HEK293 (cell line): ENCODE data around the gene EDEM1.

Experiments
- CTCF ChIA-PET: fragments of 350-600 bp; formaldehyde crosslinking; extraction: SDS; loops from one replicate; lab custom pipeline; 2021; ENCODE audit warnings: antibody characterized with exemption; lab: Yijun Ruan, JAX
- POLR2A ChIA-PET: fragments of 300-600 bp; formaldehyde crosslinking; extraction: SDS; loops from one replicate; lab custom pipeline; 2020; ENCODE audit warnings: antibody characterized with exemption, inconsistent platforms; lab: Yijun Ruan, JAX
- H3K27ac ChIP-seq: fragments of 200-500 bp; sonication (Bioruptor generic); 2 replicates; pipeline ENCODE4 v1.5.1; 2014; ENCODE audit warnings: low read depth, low read length, control low read depth, inconsistent platforms; ENCODE audit errors: extremely low read depth
- H3K36me3 ChIP-seq, 2 experiments: fragments of 200-500 bp in 1 of 2; sonication (Bioruptor generic) in 1 of 2; 1 replicate in 1 of 2; 2 replicates in 1 of 2; pipeline ENCODE4 v1.5.1; 2014 to 2017; ENCODE audit warnings: inconsistent platforms in 2 of 2, low read length in 2 of 2; ENCODE audit not compliant: control insufficient read depth in 2 of 2, insufficient read depth in 1 of 2
- H3K4me1 ChIP-seq: fragments of 200-500 bp; sonication (Bioruptor generic); 2 replicates; pipeline ENCODE4 v1.5.1; 2014; ENCODE audit warnings: mild to moderate bottlenecking, low read length, inconsistent platforms; ENCODE audit not compliant: control insufficient read depth, insufficient read depth
- H3K4me3 ChIP-seq: 2 replicates; pipeline ENCODE4 v1.5.1; 2011; ENCODE audit warnings: low read depth, mild to moderate bottlenecking, control low read depth, low read length, moderate library complexity
- H3K9me3 ChIP-seq: fragments of 200-500 bp; sonication (Bioruptor generic); 2 replicates; pipeline ENCODE4 v1.5.1; 2014; ENCODE audit warnings: low read depth, low read length, inconsistent platforms; ENCODE audit not compliant: control insufficient read depth, insufficient read depth
- EGR2 ChIP-seq: fragments of 450-650 bp; formaldehyde crosslinking; IDR thresholded peaks from 2 replicates; pipeline ENCODE4 v1.5.1; 2016; ENCODE audit warnings: low read depth, missing biosample characterization, missing genetic modification characterization
- FEZF1 ChIP-seq: fragments of 450-650 bp; formaldehyde crosslinking; IDR thresholded peaks from 2 replicates; pipeline ENCODE4 v1.5.1; 2016; ENCODE audit warnings: missing biosample characterization, missing genetic modification characterization
- GLIS1 ChIP-seq: fragments of 450-650 bp; formaldehyde crosslinking; IDR thresholded peaks from 2 replicates; pipeline ENCODE4 v1.5.1; 2016; ENCODE audit warnings: missing biosample characterization, missing genetic modification characterization
- ZBTB48 ChIP-seq: fragments of 450-650 bp; formaldehyde crosslinking; IDR thresholded peaks from 2 replicates; pipeline ENCODE4 v1.5.1; 2016; ENCODE audit warnings: missing biosample characterization, missing genetic modification characterization
- ZEB2 ChIP-seq: fragments of 450-650 bp; formaldehyde crosslinking; IDR thresholded peaks from 2 replicates; pipeline ENCODE4 v1.5.1; 2016; ENCODE audit warnings: missing biosample characterization, missing genetic modification characterization
- ZFHX2 ChIP-seq: fragments of 450-650 bp; formaldehyde crosslinking; conservative IDR thresholded peaks from 2 replicates; pipeline ENCODE4 v1.5.1; 2016; ENCODE audit warnings: missing biosample characterization, missing genetic modification characterization
- ZNF211 ChIP-seq: fragments of 450-650 bp; formaldehyde crosslinking; IDR thresholded peaks from 2 replicates; pipeline ENCODE4 v1.5.1; 2016; ENCODE audit warnings: low read depth, missing biosample characterization, missing genetic modification characterization
- ZNF558 ChIP-seq: fragments of 450-650 bp; formaldehyde crosslinking; IDR thresholded peaks from 2 replicates; pipeline ENCODE4 v1.5.1; 2016; ENCODE audit warnings: missing biosample characterization, missing genetic modification characterization
- ZNF561 ChIP-seq: fragments of 450-650 bp; IDR thresholded peaks from 2 replicates; pipeline ENCODE4 v1.5.1; 2018; ENCODE audit warnings: missing biosample characterization, missing genetic modification characterization, borderline replicate concordance
- ZNF629 ChIP-seq: fragments of 450-650 bp; formaldehyde crosslinking; IDR thresholded peaks from 2 replicates; pipeline ENCODE4 v1.5.1; 2017; ENCODE audit warnings: missing biosample characterization, missing genetic modification characterization
- ZNF660 ChIP-seq: fragments of 450-650 bp; IDR thresholded peaks from 2 replicates; pipeline ENCODE4 v1.5.1; 2018; ENCODE audit warnings: missing biosample characterization, mild to moderate bottlenecking, missing genetic modification characterization
- ZNF768 ChIP-seq: fragments of 450-650 bp; formaldehyde crosslinking; IDR thresholded peaks from 2 replicates; pipeline ENCODE4 v1.5.1; 2018; ENCODE audit warnings: missing biosample characterization, mild to moderate bottlenecking, missing genetic modification characterization
- ZNF830 ChIP-seq: fragments of 450-650 bp; IDR thresholded peaks from 2 replicates; pipeline ENCODE4 v1.5.0; 2018; ENCODE audit warnings: missing biosample characterization, missing genetic modification characterization, low read depth, mild to moderate bottlenecking, moderate library complexity
- TF ChIP-seq, protein P1 (sequence below): fragments of 450-650 bp; formaldehyde crosslinking; IDR thresholded peaks from 2 replicates; pipeline ENCODE4 v1.5.1; 2016; ENCODE audit warnings: missing biosample characterization, missing genetic modification characterization
- TF ChIP-seq, protein P2 (sequence below): fragments of 450-650 bp; formaldehyde crosslinking; IDR thresholded peaks from 2 replicates; pipeline ENCODE4 v1.5.1; 2016; ENCODE audit warnings: missing biosample characterization, missing genetic modification characterization
- TF ChIP-seq, protein P3 (sequence below): fragments of 450-650 bp; formaldehyde crosslinking; IDR thresholded peaks from 2 replicates; pipeline ENCODE4 v1.5.1; 2017; ENCODE audit warnings: missing biosample characterization, missing genetic modification characterization
- TF ChIP-seq, protein P4 (sequence below): fragments of 450-650 bp; formaldehyde crosslinking; IDR thresholded peaks from 2 replicates; pipeline ENCODE4 v1.5.1; 2016; ENCODE audit warnings: missing biosample characterization, missing genetic modification characterization
- TF ChIP-seq, protein P5 (sequence below): fragments of 450-650 bp; formaldehyde crosslinking; IDR thresholded peaks from 2 replicates; pipeline ENCODE4 v1.5.1; 2017; ENCODE audit warnings: missing biosample characterization, missing genetic modification characterization

Gene EDEM1

DNA sequence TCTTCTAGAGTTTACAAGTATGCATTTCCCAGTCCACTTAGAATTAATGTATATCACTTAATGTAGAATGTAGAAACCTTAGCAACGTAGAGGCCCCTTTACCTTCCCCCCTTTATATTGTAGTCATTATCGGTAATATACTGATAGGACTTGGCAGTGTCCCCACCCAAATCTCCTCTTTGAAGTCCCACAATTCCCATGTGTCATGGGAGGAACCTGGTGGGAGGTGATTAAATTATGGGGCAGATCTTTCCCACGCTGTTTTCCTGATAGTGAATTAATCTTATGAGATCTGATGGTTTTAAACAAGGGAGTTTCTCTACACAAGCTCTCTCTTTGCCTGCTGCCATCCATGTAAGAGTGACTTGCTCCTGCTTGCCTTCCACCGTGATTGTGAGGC, 34.4 kb upstream of the EDEM1 start (continued):
- TF ChIP-seq, protein P1, sequence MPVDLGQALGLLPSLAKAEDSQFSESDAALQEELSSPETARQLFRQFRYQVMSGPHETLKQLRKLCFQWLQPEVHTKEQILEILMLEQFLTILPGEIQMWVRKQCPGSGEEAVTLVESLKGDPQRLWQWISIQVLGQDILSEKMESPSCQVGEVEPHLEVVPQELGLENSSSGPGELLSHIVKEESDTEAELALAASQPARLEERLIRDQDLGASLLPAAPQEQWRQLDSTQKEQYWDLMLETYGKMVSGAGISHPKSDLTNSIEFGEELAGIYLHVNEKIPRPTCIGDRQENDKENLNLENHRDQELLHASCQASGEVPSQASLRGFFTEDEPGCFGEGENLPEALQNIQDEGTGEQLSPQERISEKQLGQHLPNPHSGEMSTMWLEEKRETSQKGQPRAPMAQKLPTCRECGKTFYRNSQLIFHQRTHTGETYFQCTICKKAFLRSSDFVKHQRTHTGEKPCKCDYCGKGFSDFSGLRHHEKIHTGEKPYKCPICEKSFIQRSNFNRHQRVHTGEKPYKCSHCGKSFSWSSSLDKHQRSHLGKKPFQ = no peak
- TF ChIP-seq ZEB2 (tag by site-specific recombination) = no peak

DNA sequence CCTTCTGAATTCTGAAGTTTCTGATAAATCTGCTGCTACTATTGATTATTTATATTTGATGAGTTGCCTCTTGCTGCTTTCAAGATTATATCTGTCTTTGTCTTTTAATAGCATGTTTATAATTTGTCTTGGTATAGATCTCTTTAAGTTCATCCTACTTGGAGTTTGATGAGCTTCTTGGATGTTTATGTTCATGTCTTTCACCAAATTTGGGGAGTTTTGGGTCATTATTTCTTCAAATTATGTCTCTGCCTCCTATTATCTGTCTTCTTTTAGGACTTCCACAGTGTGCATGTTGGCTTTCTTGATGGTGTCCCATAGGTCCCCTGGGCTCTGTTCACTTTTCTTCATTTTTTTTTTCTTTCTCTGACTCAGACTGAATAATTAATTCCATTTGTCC, 32.3 kb upstream of the EDEM1 start:
- ChIA-PET POLR2A (no interaction called here), CTCF (interaction anchor here (0.6 kb wide), 1 partner anchor 434 kb away, joined by 3 read pairs; no protein-coding TSS in a partner anchor)
- Histone ChIP-seq H3K36me3 (no peaks in the 10 kb centered on the region), H3K9me3 (no peaks in the 10 kb centered on the region), H3K4me1 (peaks cover 4% of the 10 kb centered on the region), H3K27ac (no peak overlapping the region), H3K4me3 (no peak overlapping the region)
- peak; percentile 96 for TF ChIP-seq ZNF558 (tag by site-specific recombination)
- no peak for TF ChIP-seq ZNF561 (tag by site-specific recombination)

DNA sequence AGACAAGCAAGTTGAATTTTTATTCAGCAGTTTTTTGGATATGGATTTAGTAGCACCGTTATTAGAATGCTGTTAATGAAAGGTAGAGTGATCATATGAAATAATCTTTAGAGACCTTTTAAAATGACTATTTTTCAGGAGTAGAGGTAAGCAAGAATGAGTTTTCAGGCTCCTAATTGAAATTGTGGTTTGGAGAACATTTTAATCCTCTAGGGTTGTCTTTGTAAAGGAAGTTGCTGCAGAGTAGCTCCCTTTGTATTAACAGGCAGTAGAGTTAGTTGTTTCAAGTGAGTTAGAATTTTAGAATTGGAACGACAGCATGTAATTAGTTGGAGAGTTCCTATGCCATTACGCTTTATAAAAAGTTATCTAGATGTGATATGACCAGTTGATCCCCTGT, 27.2 kb upstream of the EDEM1 start:
- Histone ChIP-seq H3K27ac (no peak overlapping the region), H3K4me1 (peaks cover 24% of the 10 kb centered on the region), H3K4me3 (no peak overlapping the region), H3K36me3 (no peaks in the 10 kb centered on the region), H3K9me3 (no peaks in the 10 kb centered on the region)
- TF ChIP-seq ZNF211 (tag by site-specific recombination) (no peak), ZNF660 (0 out of 2 replicates have a peak, but pooled peaks have one; percentile 4)
- ChIA-PET POLR2A (no interaction called here), CTCF (interaction anchor here (0.6 kb wide), 1 partner anchor 8 kb away, joined by 3 read pairs; no protein-coding TSS in a partner anchor)

DNA sequence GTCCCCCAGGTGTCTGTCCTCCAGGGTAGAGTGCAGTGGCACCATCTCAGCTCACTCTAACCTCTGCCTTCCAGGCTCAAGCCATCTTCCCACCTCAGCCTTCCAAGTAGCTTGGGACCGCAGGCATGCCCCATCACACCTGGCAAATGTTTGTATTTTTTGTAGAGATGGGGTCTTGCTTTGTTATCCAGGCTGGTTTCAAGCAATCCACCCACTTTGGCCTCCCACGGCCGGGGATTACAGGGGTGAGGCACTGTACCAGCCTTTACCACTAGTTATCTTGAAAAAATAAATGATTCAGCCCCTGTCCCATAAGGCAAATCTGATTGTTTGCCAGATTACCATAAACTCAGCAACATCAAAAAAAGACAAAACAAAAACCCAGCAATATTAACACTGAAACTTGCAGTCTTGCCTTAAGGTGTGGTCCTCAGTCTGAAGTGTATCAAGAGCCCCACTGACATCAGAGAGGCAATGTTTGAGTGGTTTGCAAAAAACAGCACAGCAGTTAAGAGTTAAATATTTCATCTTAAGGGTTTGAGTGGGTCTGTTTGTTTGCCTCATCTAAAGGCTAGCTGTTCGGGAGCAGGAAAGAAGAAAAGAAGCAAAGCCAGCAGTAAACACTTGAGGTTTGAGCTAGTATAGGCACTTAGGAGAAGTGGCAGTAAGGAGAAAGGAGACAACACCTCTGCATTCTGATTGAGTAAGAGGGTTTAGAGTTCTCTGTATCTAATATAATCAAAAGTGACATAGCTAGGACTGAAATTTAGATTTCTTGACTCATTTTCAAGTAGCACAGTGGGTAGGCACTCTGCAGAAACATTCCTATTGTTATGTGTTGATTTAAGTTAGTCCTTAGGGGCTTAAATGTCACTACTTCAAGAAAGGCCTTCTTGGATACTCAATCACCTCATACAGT, 26.3 kb upstream of the EDEM1 start:
- ChIA-PET POLR2A (no interaction called here), CTCF (no interaction called here)
- Histone ChIP-seq H3K36me3 (no peaks in the 10 kb centered on the region), H3K9me3 (no peaks in the 10 kb centered on the region), H3K27ac (peak overlapping the region; percentile 33; the same call in 1 of the 2 replicates), H3K4me1 (peaks cover 24% of the 10 kb centered on the region), H3K4me3 (no peak overlapping the region)
- TF ChIP-seq, protein P2, sequence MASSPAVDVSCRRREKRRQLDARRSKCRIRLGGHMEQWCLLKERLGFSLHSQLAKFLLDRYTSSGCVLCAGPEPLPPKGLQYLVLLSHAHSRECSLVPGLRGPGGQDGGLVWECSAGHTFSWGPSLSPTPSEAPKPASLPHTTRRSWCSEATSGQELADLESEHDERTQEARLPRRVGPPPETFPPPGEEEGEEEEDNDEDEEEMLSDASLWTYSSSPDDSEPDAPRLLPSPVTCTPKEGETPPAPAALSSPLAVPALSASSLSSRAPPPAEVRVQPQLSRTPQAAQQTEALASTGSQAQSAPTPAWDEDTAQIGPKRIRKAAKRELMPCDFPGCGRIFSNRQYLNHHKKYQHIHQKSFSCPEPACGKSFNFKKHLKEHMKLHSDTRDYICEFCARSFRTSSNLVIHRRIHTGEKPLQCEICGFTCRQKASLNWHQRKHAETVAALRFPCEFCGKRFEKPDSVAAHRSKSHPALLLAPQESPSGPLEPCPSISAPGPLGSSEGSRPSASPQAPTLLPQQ = peak; percentile 29; the same call in 1 of the 2 replicates
- TF ChIP-seq, protein P3, sequence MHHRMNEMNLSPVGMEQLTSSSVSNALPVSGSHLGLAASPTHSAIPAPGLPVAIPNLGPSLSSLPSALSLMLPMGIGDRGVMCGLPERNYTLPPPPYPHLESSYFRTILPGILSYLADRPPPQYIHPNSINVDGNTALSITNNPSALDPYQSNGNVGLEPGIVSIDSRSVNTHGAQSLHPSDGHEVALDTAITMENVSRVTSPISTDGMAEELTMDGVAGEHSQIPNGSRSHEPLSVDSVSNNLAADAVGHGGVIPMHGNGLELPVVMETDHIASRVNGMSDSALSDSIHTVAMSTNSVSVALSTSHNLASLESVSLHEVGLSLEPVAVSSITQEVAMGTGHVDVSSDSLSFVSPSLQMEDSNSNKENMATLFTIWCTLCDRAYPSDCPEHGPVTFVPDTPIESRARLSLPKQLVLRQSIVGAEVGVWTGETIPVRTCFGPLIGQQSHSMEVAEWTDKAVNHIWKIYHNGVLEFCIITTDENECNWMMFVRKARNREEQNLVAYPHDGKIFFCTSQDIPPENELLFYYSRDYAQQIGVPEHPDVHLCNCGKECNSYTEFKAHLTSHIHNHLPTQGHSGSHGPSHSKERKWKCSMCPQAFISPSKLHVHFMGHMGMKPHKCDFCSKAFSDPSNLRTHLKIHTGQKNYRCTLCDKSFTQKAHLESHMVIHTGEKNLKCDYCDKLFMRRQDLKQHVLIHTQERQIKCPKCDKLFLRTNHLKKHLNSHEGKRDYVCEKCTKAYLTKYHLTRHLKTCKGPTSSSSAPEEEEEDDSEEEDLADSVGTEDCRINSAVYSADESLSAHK (tag by site-specific recombination) = 0 out of 2 replicates have a peak, but pooled peaks have one; percentile 28
- TF ChIP-seq, protein P4, sequence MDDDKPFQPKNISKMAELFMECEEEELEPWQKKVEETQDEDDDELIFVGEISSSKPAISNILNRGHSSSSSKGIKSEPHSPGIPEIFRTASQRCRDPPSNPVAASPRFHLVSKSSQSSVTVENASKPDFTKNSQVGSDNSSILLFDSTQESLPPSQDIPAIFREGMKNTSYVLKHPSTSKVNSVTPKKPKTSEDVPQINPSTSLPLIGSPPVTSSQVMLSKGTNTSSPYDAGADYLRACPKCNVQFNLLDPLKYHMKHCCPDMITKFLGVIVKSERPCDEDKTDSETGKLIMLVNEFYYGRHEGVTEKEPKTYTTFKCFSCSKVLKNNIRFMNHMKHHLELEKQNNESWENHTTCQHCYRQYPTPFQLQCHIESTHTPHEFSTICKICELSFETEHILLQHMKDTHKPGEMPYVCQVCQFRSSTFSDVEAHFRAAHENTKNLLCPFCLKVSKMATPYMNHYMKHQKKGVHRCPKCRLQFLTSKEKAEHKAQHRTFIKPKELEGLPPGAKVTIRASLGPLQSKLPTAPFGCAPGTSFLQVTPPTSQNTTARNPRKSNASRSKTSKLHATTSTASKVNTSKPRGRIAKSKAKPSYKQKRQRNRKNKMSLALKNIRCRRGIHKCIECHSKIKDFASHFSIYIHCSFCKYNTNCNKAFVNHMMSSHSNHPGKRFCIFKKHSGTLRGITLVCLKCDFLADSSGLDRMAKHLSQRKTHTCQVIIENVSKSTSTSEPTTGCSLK (tag by site-specific recombination) = no peak
- no peak for TF ChIP-seq ZBTB48 (tag by site-specific recombination)
- TF ChIP-seq FEZF1 = peak; percentile 50; the same call in 1 of the 2 replicates
- TF ChIP-seq ZNF768 (tag by site-specific recombination) = 0 out of 2 replicates have a peak, but pooled peaks have one; percentile 29
- TF ChIP-seq ZFHX2 (tag by site-specific recombination) = peak; percentile 80
- TF ChIP-seq ZNF830 (tag by site-specific recombination) = no peak
- peak; percentile 89 for TF ChIP-seq EGR2 (tag by site-specific recombination)
- TF ChIP-seq, protein P5, sequence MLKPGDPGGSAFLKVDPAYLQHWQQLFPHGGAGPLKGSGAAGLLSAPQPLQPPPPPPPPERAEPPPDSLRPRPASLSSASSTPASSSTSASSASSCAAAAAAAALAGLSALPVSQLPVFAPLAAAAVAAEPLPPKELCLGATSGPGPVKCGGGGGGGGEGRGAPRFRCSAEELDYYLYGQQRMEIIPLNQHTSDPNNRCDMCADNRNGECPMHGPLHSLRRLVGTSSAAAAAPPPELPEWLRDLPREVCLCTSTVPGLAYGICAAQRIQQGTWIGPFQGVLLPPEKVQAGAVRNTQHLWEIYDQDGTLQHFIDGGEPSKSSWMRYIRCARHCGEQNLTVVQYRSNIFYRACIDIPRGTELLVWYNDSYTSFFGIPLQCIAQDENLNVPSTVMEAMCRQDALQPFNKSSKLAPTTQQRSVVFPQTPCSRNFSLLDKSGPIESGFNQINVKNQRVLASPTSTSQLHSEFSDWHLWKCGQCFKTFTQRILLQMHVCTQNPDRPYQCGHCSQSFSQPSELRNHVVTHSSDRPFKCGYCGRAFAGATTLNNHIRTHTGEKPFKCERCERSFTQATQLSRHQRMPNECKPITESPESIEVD (tag by site-specific recombination) = peak; percentile 57
- TF ChIP-seq ZNF629 (tag by site-specific recombination) = 0 out of 2 replicates have a peak, but pooled peaks have one; percentile 27
- peak; percentile 32; the same call in 1 of the 2 replicates for TF ChIP-seq GLIS1 (tag by site-specific recombination)
